ENCODE results near the gene CCL8. TPM values are rescaled to one million over a fixed set of nuclear protein-coding genes. Genes with fewer than 3 reads are reported as not detected.

Gene CCL8
- total and polyA plus RNA-seq, 2 of the 4 experiments (the other 2 are of a cell fraction) = not detected

DNA sequence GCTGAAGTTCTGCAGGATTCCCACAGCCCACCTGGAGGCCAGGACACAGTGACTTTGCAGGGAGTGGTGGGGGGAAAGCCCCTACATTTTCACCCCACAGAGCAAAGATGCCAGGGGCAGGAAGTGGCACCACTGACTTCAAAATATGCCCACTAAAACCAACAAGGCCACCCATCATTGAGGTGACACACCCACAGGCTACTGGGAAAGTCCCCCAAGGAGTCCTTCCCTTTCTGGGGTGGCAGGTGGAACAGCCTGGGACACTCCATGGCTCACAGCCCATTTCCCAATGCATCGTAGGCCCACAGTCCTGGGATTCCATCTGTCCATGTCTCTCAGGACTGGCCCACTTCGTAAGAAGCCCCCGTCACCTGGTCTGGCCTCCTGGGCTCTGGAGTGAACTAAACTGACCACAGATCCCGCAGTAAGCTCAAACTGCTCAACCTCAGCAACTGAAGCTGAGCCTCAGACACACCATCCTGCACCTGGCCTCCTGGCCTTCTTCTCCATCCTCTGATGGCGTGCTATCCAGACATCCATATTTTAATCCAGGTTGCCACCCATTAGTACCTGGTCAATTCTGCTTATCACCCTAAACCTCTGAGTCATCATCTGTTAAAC, 51.3 kb downstream of the CCL8 start:
- no peak for ATAC-seq (ENCODE audit: low read depth)

More for the DNA sequence above, 51.3 kb downstream of the CCL8 start:
- BruUV-seq (replicated peaks) = no TSS peak
- H3K56ac ChIP-seq (ENCODE audit: extremely low read depth, insufficient read depth, low read length) = no peak overlapping the region
- no peak overlapping the region for H2AFZ ChIP-seq (replicated peaks; ENCODE audit: low read length, poor library complexity)
- H4K5ac ChIP-seq (ENCODE audit: low read depth, low read length) = no peak overlapping the region
- peaks cover 20% of the 10 kb centered on the region for H3K27me3 ChIP-seq (ENCODE audit: control insufficient read depth, insufficient read depth, low read length)
- dilution Hi-C loops (cut with HindIII; ENCODE audit: low sequenced_read_pairs, unreplicated experiment) (no loop called here), intact Hi-C loops (cut with micrococcal nuclease) (no loop called here), in situ Hi-C loops (cut with MboI; ENCODE audit: low sequenced_read_pairs) (no loop called here)
- no peak overlapping the region for H3K27ac ChIP-seq (ENCODE audit: insufficient read depth, low read length)
- no peak overlapping the region for H2BK15ac ChIP-seq (ENCODE audit: low read depth, low read length)
- no peaks in the 10 kb centered on the region for H3K9me3 ChIP-seq (ENCODE audit: control insufficient read depth, insufficient read depth, low read length)
- H3K4me2 ChIP-seq (ENCODE audit: low read depth, low read length) = no peak overlapping the region
- no peak overlapping the region for H2BK20ac ChIP-seq (ENCODE audit: low read depth, low read length)
- no peak overlapping the region for H3K9ac ChIP-seq (ENCODE audit: low read depth, low read length)
- WGBS, 2 experiments (ENCODE audit: extremely low coverage in 2 of 2, insufficient read length in 1 of 2) = 67% methylated on average over 3 of the region's 5 CpGs; no CpG with 5 or more reads in 1 of the 2 experiments
- no peak overlapping the region for H2AK5ac ChIP-seq (ENCODE audit: low read depth, low read length)
- no peak overlapping the region for H3K18ac ChIP-seq (ENCODE audit: low read depth, low read length)
- no peak overlapping the region for H3K14ac ChIP-seq (replicated peaks; ENCODE audit: low read depth, low read length)
- no peak overlapping the region for H2BK5ac ChIP-seq (ENCODE audit: low read depth, low read length, poor library complexity, severe bottlenecking)
- H3K79me1 ChIP-seq (ENCODE audit: low read depth in 1 of 2, low read length in 2 of 2) = no peaks in the 10 kb centered on the region
- no peaks in the 10 kb centered on the region for H3K36me3 ChIP-seq (ENCODE audit: control insufficient read depth, insufficient read depth, low read length)
- POLR2A ChIA-PET (ENCODE audit: unreplicated experiment) = no interaction called here
- no peak for TF ChIP-seq RFX5 (IDR thresholded peaks at IDR 0.05; ENCODE audit: low read depth, low read length)
- no peak for TF ChIP-seq MAZ (IDR thresholded peaks at IDR 0.05; ENCODE audit: borderline replicate concordance, low read depth, low read length)
- TF ChIP-seq CEBPB (IDR thresholded peaks at IDR 0.05; ENCODE audit: low read depth, low read length) = no peak
- no peak for TF ChIP-seq RCOR1 (IDR thresholded peaks at IDR 0.05; ENCODE audit: insufficient replicate concordance, low read length)
- no peak for TF ChIP-seq FOS (IDR thresholded peaks at IDR 0.05; ENCODE audit: low read depth, low read length)
- no peak for TF ChIP-seq MXI1 (IDR thresholded peaks at IDR 0.05; ENCODE audit: borderline replicate concordance, low read depth, low read length)
- no peak for TF ChIP-seq USF2 (IDR thresholded peaks at IDR 0.05; ENCODE audit: low read depth, low read length)
- TF ChIP-seq BHLHE40 (IDR thresholded peaks at IDR 0.05; ENCODE audit: low read depth, low read length) = no peak
- TF ChIP-seq, protein P1, sequence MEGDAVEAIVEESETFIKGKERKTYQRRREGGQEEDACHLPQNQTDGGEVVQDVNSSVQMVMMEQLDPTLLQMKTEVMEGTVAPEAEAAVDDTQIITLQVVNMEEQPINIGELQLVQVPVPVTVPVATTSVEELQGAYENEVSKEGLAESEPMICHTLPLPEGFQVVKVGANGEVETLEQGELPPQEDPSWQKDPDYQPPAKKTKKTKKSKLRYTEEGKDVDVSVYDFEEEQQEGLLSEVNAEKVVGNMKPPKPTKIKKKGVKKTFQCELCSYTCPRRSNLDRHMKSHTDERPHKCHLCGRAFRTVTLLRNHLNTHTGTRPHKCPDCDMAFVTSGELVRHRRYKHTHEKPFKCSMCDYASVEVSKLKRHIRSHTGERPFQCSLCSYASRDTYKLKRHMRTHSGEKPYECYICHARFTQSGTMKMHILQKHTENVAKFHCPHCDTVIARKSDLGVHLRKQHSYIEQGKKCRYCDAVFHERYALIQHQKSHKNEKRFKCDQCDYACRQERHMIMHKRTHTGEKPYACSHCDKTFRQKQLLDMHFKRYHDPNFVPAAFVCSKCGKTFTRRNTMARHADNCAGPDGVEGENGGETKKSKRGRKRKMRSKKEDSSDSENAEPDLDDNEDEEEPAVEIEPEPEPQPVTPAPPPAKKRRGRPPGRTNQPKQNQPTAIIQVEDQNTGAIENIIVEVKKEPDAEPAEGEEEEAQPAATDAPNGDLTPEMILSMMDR (conservative IDR thresholded peaks at IDR 0.05; ENCODE audit: low read depth, low read length) = no peak
- TF ChIP-seq MAFK (IDR thresholded peaks at IDR 0.05; ENCODE audit: low read depth, low read length) = no peak
- TF ChIP-seq NFE2L2 (IDR thresholded peaks at IDR 0.05; ENCODE audit: low read depth, low read length) = no peak
- TF ChIP-seq, protein P2, sequence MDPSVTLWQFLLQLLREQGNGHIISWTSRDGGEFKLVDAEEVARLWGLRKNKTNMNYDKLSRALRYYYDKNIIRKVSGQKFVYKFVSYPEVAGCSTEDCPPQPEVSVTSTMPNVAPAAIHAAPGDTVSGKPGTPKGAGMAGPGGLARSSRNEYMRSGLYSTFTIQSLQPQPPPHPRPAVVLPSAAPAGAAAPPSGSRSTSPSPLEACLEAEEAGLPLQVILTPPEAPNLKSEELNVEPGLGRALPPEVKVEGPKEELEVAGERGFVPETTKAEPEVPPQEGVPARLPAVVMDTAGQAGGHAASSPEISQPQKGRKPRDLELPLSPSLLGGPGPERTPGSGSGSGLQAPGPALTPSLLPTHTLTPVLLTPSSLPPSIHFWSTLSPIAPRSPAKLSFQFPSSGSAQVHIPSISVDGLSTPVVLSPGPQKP (IDR thresholded peaks at IDR 0.05; ENCODE audit: borderline replicate concordance, low read depth, low read length) = no peak
- H3K9me1 ChIP-seq (ENCODE audit: insufficient read depth, low read length) = no peaks in the 10 kb centered on the region
- no peak for DNase-seq
- no peak overlapping the region for H2BK120ac ChIP-seq (ENCODE audit: low read depth, low read length)
- CTCF ChIA-PET = interaction anchor here (0.9 kb wide), 1 partner anchor 9 kb away, joined by 5 read pairs; no protein-coding TSS in a partner anchor
- H4K8ac ChIP-seq (ENCODE audit: low read depth in 2 of 2, low read length in 2 of 2) = no peak overlapping the region
- no peak overlapping the region for H3K23ac ChIP-seq (ENCODE audit: low read depth, low read length)
- H2AK9ac ChIP-seq (replicated peaks; ENCODE audit: low read depth, low read length, poor library complexity) = no peak overlapping the region
- no peaks in the 10 kb centered on the region for H3K4me1 ChIP-seq (ENCODE audit: control insufficient read depth, insufficient read depth, low read length)
- no peak overlapping the region for H3K4ac ChIP-seq (ENCODE audit: low read depth, low read length)
- no peaks in the 10 kb centered on the region for H4K20me1 ChIP-seq (ENCODE audit: insufficient read depth, low read length)
- H4K91ac ChIP-seq (ENCODE audit: insufficient read depth, low read depth, low read length) = no peak overlapping the region
- H3K4me3 ChIP-seq (ENCODE audit: insufficient read depth, low read depth, low read length) = no peak overlapping the region

Measured in IMR-90 (cell line).